Right atrium auricular region (tissue), 2 donors: ENCODE data around the gene MAGI2. TPM values are rescaled to one million over a fixed set of nuclear protein-coding genes. Genes with fewer than 3 reads are reported as not detected.

Experiments used
- DNase-seq: peaks from one replicate; pipeline ENCODE4 v3.0.0-alpha.2; 2019; ENCODE audit warnings: low spot score
- H3K27ac ChIP-seq, 2 donors: fragments of 200-600 bp; sonication (generic); 1 replicate in 1 of 2; 2 replicates in 1 of 2; pipeline ENCODE4 v1.5.1; 2016 to 2019
- H3K27me3 ChIP-seq, 2 donors: fragments of 200-600 bp; sonication (generic); one replicate each; pipeline versions ENCODE4 v1.5.1 to v1.6.0; 2017 to 2019
- H3K36me3 ChIP-seq: fragments of 200-600 bp; sonication (generic); one replicate; pipeline ENCODE4 v1.5.1; 2016
- H3K4me1 ChIP-seq, 2 donors: fragments of 200-600 bp; sonication (generic); one replicate each; pipeline versions ENCODE4 v1.5.1 to v1.6.0; 2017 to 2019
- H3K4me3 ChIP-seq, 2 donors: fragments of 200-600 bp; sonication (generic); 1 replicate in 1 of 2; 2 replicates in 1 of 2; pipeline ENCODE4 v1.5.1; 2017 to 2019; ENCODE audit warnings: mild to moderate bottlenecking in 1 of 2, moderate library complexity in 1 of 2
- H3K9me3 ChIP-seq, 2 donors: fragments of 200-600 bp; sonication (generic); one replicate each; pipeline ENCODE4 v1.5.1; 2019
- CTCF ChIP-seq, 2 donors: fragments of 200-600 bp; sonication (generic); IDR thresholded peaks; one replicate each; pipeline ENCODE4 v1.5.1; 2019; ENCODE audit warnings: antibody characterized with exemption in 2 of 2
- total RNA-seq, 2 donors: library from RNA; depleted of rRNA; stranded (reverse); fragments of >200 nt; gene quantifications; one replicate each; pipeline ENCODE4 v1.1.0, GENCODE V29; 2016

MAGI2 gene
- total RNA-seq, 2 donors from 2014 or later, result 5.9 to 6.0 TPM

- TF ChIP-seq CTCF (IDR thresholded peaks at IDR 0.05), result peak in 1 of 2 donors; percentile 30
- Histone ChIP-seq H3K4me3 (no peak overlapping the region), H3K27ac (peak overlapping the region in 1 of 2 donors; percentile 33), H3K27me3 (no peaks in the 10 kb centered on the region), H3K36me3 (no peaks in the 10 kb centered on the region), H3K4me1 (peaks cover 0 to 23% of the 10 kb centered on the region in 2 donors), H3K9me3 (no peaks in the 10 kb centered on the region)
- no peak for DNase-seq
Measured at GRCh38 chr7:78020874-78021249, 1432.6 kb downstream of the MAGI2 start.

- DNase-seq, result peak; percentile 75
- H3K36me3 ChIP-seq, result no peaks in the 10 kb centered on the region
- H3K4me1 ChIP-seq, result peaks cover 0 to 23% of the 10 kb centered on the region in 2 donors
- H3K27me3 ChIP-seq, result no peaks in the 10 kb centered on the region
- peak overlapping the region; percentile 96 to 98 for H3K27ac ChIP-seq
- TF ChIP-seq CTCF (IDR thresholded peaks at IDR 0.05), result peak; percentile 33 to 80
- H3K4me3 ChIP-seq, result peak overlapping the region; percentile 46 to 62
- no peaks in the 10 kb centered on the region for H3K9me3 ChIP-seq
Measured at GRCh38 chr7:78020136-78020873, 1433.2 kb downstream of the MAGI2 start.

- peak; percentile 92 for DNase-seq
- peak overlapping the region; percentile 46 to 62 for H3K4me3 ChIP-seq
- no peaks in the 10 kb centered on the region for H3K36me3 ChIP-seq
- peak overlapping the region; percentile 96 to 98 for H3K27ac ChIP-seq
- no peaks in the 10 kb centered on the region for H3K27me3 ChIP-seq
- H3K4me1 ChIP-seq, result peaks cover 0 to 23% of the 10 kb centered on the region in 2 donors
- H3K9me3 ChIP-seq, result no peaks in the 10 kb centered on the region
- peak in 1 of 2 donors; percentile 37 for TF ChIP-seq CTCF (IDR thresholded peaks at IDR 0.05)
Measured at GRCh38 chr7:78019447-78020135, 1433.9 kb downstream of the MAGI2 start.

GRCh38 chr7:78018641-78019446 is 1434.6 kb downstream of the MAGI2 start:
- TF ChIP-seq CTCF (IDR thresholded peaks at IDR 0.05), result peak in 1 of 2 donors; percentile 30
- Histone ChIP-seq H3K4me3 (peak overlapping the region; percentile 41 to 57), H3K4me1 (peaks cover 0 to 23% of the 10 kb centered on the region in 2 donors), H3K27me3 (no peaks in the 10 kb centered on the region), H3K27ac (peak overlapping the region; percentile 82 to 92), H3K9me3 (no peaks in the 10 kb centered on the region), H3K36me3 (no peaks in the 10 kb centered on the region)
- peak; percentile 76 for DNase-seq

- no peak overlapping the region for H3K4me3 ChIP-seq
- no peak overlapping the region for H3K27ac ChIP-seq
- no peaks in the 10 kb centered on the region for H3K9me3 ChIP-seq
- no peak for TF ChIP-seq CTCF (IDR thresholded peaks at IDR 0.05)
- H3K4me1 ChIP-seq, result peaks cover 0 to 23% of the 10 kb centered on the region in 2 donors
- H3K27me3 ChIP-seq, result no peaks in the 10 kb centered on the region
- H3K36me3 ChIP-seq, result no peaks in the 10 kb centered on the region
- no peak for DNase-seq
Measured at GRCh38 chr7:78017591-78018100, 1435.8 kb downstream of the MAGI2 start.
